HUES48 (cell line): Measurements from ENCODE around the gene ZBTB7C.

Source experiments
- H3K27ac ChIP-seq: one replicate; pipeline ENCODE4 v1.7.0; 2013; ENCODE audit warnings: low read depth, low read length, inconsistent platforms
- H3K27me3 ChIP-seq: 2 replicates; pipeline ENCODE4 v1.6.1; 2013; ENCODE audit warnings: mild to moderate bottlenecking, low read length; ENCODE audit not compliant: control insufficient read depth, insufficient read depth
- H3K36me3 ChIP-seq: 2 replicates; pipeline ENCODE4 v1.6.1; 2013; ENCODE audit warnings: low read length; ENCODE audit not compliant: control insufficient read depth, insufficient read depth
- H3K4me1 ChIP-seq: 2 replicates; pipeline ENCODE4 v1.6.1; 2013; ENCODE audit warnings: mild to moderate bottlenecking, low read length; ENCODE audit not compliant: control insufficient read depth, insufficient read depth
- H3K4me3 ChIP-seq: 2 replicates; pipeline ENCODE4 v1.5.1; 2013; ENCODE audit warnings: mild to moderate bottlenecking, low read depth, low read length
- H3K9ac ChIP-seq: 2 replicates; pipeline ENCODE4 v1.6.1; 2013; ENCODE audit warnings: mild to moderate bottlenecking, low read depth, low read length, moderate library complexity
- H3K9me3 ChIP-seq: 2 replicates; pipeline ENCODE4 v1.6.1; 2013; ENCODE audit warnings: low read length; ENCODE audit not compliant: control insufficient read depth, insufficient read depth

The ZBTB7C gene

DNA sequence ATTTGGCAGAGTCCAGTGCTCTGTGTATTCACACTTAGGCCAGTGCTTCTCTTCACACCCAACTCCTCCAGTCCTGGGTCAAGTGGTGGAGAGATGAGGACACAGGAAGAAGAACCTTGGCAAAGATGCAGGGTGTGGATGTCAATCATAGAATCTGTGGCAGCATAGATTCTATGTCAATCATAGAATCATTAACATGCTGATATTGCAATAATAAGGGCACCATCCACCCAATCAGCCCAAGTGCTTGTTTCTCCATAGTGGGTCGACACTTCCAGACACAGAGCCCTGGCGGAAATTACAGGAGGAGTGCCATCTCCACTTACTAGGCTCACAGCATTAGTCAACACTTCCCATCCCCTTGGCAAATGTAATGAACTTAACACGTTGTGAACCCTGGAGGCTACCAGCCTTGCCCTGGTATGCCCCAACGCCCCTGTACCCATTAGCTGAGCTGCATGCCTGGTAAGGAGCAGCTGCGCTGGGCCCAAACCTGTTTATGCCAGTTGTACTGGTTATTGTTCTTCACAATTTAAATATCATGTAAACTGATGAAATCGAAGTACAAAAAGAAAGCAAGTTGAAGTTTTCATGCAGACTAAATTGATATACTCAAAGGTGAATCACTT is 317.2 kb downstream of the ZBTB7C start:
- Histone ChIP-seq H3K27me3 (no peaks in the 10 kb centered on the region), H3K27ac (no peak overlapping the region), H3K4me1 (no peaks in the 10 kb centered on the region), H3K9me3 (no peaks in the 10 kb centered on the region), H3K9ac (no peak overlapping the region), H3K4me3 (no peak overlapping the region), H3K36me3 (no peaks in the 10 kb centered on the region)

DNA sequence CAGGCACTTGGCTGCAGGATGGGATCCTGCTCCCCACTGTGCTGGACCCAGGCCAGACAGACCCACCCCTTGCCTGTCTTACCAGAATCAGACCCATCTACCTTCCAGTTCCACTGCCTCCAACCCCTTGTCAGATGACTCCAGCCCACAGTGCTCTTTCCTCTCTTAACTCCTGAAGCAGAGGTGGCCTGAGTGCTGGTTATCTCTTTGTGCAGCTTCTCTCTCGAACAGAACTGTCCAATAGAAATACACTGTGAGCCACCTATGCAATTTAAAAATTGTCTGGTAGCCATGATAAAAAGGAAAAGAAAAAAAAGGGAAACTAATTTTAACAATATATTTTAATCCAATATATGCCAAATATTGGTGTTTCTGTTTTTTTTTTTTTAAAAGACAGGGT is 318.5 kb downstream of the ZBTB7C start:
- no peaks in the 10 kb centered on the region for H3K36me3 ChIP-seq
- no peak overlapping the region for H3K9ac ChIP-seq
- H3K4me1 ChIP-seq, result no peaks in the 10 kb centered on the region
- no peak overlapping the region for H3K27ac ChIP-seq
- H3K4me3 ChIP-seq, result no peak overlapping the region
- H3K27me3 ChIP-seq, result no peaks in the 10 kb centered on the region
- no peaks in the 10 kb centered on the region for H3K9me3 ChIP-seq

DNA sequence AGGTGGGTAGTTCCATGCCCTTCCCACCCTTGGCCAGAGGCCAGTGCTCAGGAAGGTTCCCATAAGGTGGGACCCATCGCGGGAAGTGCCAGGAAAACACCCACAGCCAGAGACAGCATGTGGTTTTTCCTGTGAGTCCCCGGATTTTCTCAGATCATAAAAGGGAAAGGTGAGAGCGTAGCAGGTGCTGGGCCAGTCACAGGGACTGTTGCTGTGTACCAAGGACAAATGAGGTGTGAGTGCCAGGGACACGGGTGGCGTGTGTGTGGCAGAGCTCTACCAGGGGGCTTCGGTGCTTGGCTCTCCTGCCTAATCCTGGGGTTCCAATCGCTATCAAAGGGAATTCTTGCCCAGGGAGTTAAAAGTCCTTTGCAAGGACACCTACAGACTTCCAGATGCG is 319.2 kb downstream of the ZBTB7C start:
- no peak overlapping the region for H3K27ac ChIP-seq
- no peaks in the 10 kb centered on the region for H3K4me1 ChIP-seq
- H3K36me3 ChIP-seq, result no peaks in the 10 kb centered on the region
- H3K9ac ChIP-seq, result no peak overlapping the region
- no peak overlapping the region for H3K4me3 ChIP-seq
- no peaks in the 10 kb centered on the region for H3K27me3 ChIP-seq
- H3K9me3 ChIP-seq, result no peaks in the 10 kb centered on the region

DNA sequence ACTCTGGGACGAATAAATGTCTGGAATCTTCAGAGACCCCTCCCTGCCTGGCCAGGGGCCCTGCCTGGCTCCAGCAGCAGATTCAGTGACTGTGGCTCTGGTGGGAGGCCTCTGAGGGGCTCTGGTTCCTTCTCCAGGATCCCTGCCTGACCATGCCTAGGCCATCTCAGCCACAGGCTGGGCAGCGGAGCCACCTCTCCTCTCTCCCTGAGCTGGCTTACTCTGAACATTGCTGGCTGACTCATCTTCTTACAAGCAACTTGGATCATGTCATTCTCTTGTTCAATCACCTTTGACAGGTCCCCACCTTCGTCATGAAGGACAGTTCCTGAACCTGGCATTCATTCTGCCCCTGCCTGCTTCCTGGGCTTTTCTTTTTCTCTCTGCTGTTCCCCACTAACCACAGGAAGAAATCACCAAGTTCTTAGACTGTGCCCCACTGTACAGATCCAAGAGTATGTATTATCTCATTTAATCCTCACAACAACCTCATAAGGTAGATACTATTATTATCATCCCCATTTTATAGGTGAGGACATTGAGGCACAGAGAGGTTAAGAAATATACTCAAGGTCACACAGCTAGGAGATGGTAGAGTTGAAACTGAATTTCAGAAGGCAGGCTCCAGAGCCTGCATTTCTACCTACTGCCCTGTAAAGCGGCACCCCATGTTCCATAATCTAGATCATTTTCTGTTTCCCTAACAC is 323.2 kb downstream of the ZBTB7C start:
- Histone ChIP-seq H3K27ac (no peak overlapping the region), H3K9ac (no peak overlapping the region), H3K27me3 (no peaks in the 10 kb centered on the region), H3K4me1 (peaks cover 2% of the 10 kb centered on the region; the same call in 1 of the 2 replicates), H3K36me3 (no peaks in the 10 kb centered on the region), H3K4me3 (no peak overlapping the region), H3K9me3 (no peaks in the 10 kb centered on the region)

DNA sequence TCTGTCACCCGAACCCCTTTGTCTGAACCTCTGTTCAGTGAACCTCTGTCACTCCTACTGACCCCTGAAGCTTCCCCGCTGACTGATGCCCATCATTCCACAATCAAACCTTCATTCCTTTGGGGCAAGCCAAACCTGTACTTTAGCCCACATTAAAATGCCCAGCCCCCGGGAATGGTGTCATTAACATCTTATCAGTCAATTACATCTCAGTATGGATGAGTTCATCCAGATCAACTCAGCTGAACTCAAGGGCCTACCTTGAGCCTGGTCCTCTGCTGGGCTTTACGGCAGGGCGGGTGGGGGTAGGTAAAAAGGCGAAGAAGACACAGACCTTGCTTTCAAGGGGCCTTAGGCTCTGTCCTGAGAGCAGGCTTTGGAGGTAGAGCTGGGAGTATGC is 324.3 kb downstream of the ZBTB7C start:
- Histone ChIP-seq H3K27me3 (no peaks in the 10 kb centered on the region), H3K4me3 (no peak overlapping the region), H3K9ac (no peak overlapping the region), H3K4me1 (peaks cover 11% of the 10 kb centered on the region), H3K36me3 (no peaks in the 10 kb centered on the region), H3K27ac (no peak overlapping the region), H3K9me3 (no peaks in the 10 kb centered on the region)

DNA sequence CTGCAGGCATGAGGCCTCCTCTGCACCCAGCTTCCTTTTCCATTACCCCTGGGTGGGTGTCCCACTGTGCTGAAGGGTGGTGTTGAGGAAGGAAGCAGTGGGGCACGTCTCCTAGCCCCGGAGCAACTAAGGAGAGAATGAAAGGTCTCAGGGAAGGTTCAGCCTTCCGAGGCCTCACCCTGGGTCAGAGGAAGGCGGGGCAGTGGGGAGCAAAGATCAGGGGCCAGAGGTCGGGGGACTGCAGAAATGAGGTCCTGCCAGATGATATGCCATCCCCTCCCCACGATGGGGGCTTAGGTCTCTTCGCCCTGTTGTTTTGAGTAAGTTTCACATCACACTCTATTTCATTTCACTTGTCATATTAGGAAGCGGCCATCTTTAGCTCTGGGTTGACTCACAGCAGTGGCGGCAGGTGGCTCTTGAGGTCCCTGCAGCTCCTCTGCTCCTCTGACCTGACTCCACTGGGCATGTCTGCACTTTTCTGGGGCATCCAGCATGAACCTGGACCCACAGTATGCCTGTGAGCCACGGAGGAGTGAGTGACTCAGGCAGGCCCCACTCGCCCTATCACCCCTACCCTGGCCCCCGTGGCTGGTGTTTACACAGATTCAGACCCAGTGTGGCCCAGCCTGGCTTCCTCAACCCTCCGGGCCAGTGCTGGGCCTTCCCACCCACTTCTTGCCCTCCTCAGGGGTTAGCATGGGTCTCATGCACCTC is 325.0 kb downstream of the ZBTB7C start:
- Histone ChIP-seq H3K4me1 (peaks cover 11% of the 10 kb centered on the region), H3K36me3 (no peaks in the 10 kb centered on the region), H3K9me3 (no peaks in the 10 kb centered on the region), H3K9ac (no peak overlapping the region), H3K27ac (no peak overlapping the region), H3K4me3 (no peak overlapping the region), H3K27me3 (no peaks in the 10 kb centered on the region)

DNA sequence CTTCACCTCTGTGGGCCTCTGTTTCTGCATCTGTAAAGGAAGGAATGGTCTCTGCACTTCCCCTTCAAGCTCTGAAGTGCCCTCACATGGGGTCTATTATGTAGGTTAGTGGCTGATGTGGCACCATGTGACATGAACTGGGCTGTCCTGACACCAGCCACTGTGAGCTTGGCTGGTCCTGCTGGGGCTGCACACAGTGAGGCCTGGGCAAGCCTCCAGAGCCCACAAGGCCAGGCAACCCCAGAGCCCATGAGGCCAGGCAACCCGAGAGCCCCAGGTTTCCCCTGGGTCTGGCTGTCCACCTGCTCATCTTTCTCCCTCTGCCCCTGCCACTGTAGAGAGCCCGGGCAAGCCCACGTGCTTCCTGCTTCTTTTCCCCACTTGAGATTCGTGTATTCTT is 328.6 kb downstream of the ZBTB7C start:
- Histone ChIP-seq H3K27me3 (no peaks in the 10 kb centered on the region), H3K9ac (no peak overlapping the region), H3K27ac (no peak overlapping the region), H3K36me3 (no peaks in the 10 kb centered on the region), H3K9me3 (no peaks in the 10 kb centered on the region), H3K4me1 (peaks cover 11% of the 10 kb centered on the region), H3K4me3 (no peak overlapping the region)

DNA sequence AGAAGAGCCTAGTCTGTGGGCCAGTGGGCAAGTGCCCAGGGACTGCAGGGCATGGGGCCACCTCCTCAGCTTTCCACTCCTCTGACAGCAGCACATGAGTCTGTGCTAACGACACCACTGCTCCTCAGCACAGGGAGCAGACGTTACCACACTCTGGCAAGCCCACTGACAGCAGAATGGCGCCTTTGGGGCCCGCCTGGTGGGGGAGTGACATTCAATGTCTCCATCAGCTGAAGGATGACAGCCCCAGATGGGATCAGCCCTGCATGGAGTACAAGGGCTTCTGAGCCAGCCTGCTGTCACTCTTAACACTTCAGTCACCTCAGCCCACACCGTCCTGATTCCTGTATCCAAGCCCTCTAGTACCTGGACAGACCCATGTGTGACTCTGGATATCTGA is 329.3 kb downstream of the ZBTB7C start:
- Histone ChIP-seq H3K9me3 (no peaks in the 10 kb centered on the region), H3K4me1 (peaks cover 11% of the 10 kb centered on the region), H3K27ac (no peak overlapping the region), H3K27me3 (no peaks in the 10 kb centered on the region), H3K4me3 (no peak overlapping the region), H3K36me3 (no peaks in the 10 kb centered on the region), H3K9ac (no peak overlapping the region)

DNA sequence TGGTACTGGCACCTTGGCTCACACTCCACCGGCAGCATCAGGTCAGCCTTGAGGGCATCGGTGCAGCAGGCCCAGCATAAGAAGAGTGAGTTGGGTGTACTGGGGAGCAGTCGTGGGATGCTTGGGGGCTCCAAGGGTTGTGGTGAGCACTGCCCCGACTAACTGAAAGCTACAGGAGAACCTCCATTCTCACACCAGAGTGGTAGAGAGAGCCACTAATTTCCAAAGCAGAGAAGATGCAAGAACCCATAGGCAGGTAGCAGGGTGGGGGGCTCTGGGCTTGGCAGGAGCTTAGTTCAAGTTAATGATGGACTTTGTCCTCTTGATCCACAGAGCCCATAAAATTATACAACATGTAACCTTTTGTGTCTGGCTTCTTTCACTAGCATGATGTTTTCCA is 330.7 kb downstream of the ZBTB7C start:
- H3K4me3 ChIP-seq, result no peak overlapping the region
- peaks cover 11% of the 10 kb centered on the region for H3K4me1 ChIP-seq
- H3K27ac ChIP-seq, result no peak overlapping the region
- no peaks in the 10 kb centered on the region for H3K36me3 ChIP-seq
- no peak overlapping the region for H3K9ac ChIP-seq
- H3K27me3 ChIP-seq, result no peaks in the 10 kb centered on the region
- no peaks in the 10 kb centered on the region for H3K9me3 ChIP-seq

DNA sequence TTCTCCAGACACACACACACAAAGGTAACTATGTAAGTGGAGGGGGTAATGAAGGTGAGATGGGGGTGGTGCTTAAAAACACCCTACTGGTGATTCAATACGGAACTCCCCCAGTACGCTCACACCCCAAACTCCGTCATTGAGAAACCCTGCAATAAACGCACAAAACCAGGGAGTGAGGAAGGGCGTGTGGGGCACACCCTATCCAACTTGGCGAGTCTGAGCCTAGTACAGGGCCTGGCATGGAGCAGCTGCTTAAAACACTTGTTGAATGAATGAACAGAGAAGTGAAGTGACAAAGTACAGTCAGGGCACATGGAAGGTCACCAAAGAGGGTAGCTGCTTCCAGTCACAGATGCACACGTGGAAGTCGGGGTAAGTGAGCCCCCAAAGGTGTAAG is 331.9 kb downstream of the ZBTB7C start:
- no peak overlapping the region for H3K27ac ChIP-seq
- no peaks in the 10 kb centered on the region for H3K36me3 ChIP-seq
- H3K27me3 ChIP-seq, result no peaks in the 10 kb centered on the region
- H3K4me3 ChIP-seq, result no peak overlapping the region
- H3K4me1 ChIP-seq, result peaks cover 18% of the 10 kb centered on the region
- H3K9me3 ChIP-seq, result no peaks in the 10 kb centered on the region
- no peak overlapping the region for H3K9ac ChIP-seq

DNA sequence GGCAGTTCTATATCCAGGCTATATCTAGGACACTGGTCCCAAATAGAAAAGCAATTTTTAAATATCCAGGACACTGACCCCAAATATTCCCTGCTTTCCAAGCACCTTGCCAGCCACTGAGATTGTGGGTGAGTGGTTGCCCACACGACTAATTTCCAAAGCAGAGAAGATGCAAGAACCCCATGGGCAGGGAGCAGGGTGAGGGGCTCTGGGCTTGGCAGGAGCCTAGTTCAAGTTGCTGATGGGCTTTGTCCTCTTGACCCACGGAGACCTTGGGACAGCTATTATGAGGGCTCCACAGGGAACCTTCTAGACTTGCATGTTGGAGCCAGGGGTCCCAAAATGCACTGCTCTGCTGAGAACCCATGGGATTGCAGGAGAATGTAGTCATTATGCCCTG is 332.7 kb downstream of the ZBTB7C start:
- no peaks in the 10 kb centered on the region for H3K36me3 ChIP-seq
- no peaks in the 10 kb centered on the region for H3K27me3 ChIP-seq
- no peak overlapping the region for H3K27ac ChIP-seq
- no peak overlapping the region for H3K4me3 ChIP-seq
- no peak overlapping the region for H3K9ac ChIP-seq
- H3K4me1 ChIP-seq, result peaks cover 18% of the 10 kb centered on the region
- no peaks in the 10 kb centered on the region for H3K9me3 ChIP-seq
